Amygdala (tissue), 56 donors: ENCODE measurements around the gene TXNL1.
A peak's percentile ranks its signal among the peaks of the same experiment; 100 is the strongest.

ENCODE experiments used
- DNase-seq, 56 donors: peaks; one replicate each; lab custom pipeline; 2025; lab: John Stamatoyannopoulos, UW

The TXNL1 gene

DNA sequence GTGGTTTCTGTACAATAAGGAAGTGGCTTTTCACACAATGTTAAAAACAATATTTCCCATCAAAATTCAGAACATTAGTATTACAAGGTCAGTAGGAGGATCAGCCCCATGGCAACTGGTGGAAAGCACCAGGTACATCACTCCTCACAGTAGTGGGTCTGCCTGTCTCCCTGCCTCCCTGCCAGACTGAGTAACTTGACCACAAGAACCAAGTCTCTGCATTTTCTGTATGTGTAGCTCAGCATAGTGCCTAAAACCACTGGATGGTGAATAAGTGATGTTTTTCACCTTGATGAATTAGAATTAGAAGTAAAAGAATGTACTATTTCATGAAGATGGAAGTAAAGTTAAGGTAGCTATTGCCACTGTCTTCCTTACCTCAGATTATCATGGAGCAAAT lies 8.7 kb upstream of the TXNL1 start:
- DNase-seq: no peak

GRCh38 chr18:56645415-56646016 lies 7.1 kb upstream of the TXNL1 start:
- DNase-seq: no peak

- no peak for DNase-seq
Measured at GRCh38 chr18:56643381-56643780, 5.0 kb upstream of the TXNL1 start.

GRCh38 chr18:56641714-56642337 lies 3.4 kb upstream of the TXNL1 start:
- no peak for DNase-seq

GRCh38 chr18:56639571-56639970 lies 1.2 kb upstream of the TXNL1 start:
- DNase-seq: no peak

DNA sequence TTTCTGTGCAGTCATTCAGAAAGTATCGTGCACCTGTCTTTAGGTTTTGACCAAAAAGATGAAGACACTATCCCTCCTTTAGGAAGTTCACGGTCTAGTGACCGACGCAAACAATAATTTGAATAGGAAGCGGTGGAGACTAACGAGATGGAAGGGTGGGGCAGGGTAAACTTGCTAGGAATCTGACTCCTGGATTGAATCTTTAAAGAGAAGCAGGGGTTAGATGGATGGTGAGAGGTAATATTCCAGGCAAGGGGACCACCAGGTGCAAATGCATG lies 651 bp upstream of the TXNL1 start:
- peak in 1 of 56 donors; percentile 16 for DNase-seq

- DNase-seq: peak in 8 of 56 donors; percentile 27 to 54 (median 45)
Measured at GRCh38 chr18:56637711-56638231, 621 bp downstream of the TXNL1 start.

DNA sequence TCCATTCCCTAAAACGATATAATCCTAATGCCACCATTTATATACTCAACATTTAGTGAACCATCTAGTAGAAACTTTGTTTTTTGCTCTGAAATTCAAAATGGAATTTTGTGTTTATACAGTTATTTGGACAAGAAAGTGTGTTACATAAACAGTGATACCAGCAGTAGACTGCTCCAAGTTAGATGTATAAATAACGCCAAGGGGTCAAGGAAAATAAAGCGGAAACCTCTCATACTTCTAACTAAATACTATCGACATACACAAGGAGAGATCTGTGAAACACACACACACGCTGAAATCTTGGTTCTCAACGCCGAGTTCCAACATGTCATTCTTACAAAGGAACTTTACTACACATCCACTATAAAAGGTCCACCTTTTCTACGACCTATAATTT lies 1.2 kb downstream of the TXNL1 start:
- DNase-seq: no peak

DNA sequence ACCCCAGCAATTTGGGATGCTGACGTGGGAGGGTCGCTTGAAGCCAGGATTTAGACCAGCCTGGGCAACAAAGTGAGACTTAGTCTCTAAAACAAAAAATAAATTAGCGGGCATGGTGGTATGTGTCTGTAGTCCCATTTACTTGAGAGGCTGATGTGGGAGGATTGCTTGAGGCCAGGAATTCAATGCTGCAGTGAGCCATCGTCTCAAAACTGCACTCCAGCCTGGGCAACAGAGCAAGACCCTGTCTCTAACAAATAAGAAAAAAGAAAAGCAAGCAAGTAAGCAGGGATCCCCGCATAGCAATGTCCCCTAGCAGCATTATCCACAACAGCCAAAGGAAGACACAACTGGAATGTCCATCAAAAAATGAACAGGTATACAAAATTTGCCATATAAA lies 3.4 kb downstream of the TXNL1 start:
- no peak for DNase-seq

GRCh38 chr18:56632070-56633022 lies 6.0 kb downstream of the TXNL1 start:
- DNase-seq: no peak

GRCh38 chr18:56627991-56628390 lies 10.4 kb downstream of the TXNL1 start:
- no peak for DNase-seq

DNA sequence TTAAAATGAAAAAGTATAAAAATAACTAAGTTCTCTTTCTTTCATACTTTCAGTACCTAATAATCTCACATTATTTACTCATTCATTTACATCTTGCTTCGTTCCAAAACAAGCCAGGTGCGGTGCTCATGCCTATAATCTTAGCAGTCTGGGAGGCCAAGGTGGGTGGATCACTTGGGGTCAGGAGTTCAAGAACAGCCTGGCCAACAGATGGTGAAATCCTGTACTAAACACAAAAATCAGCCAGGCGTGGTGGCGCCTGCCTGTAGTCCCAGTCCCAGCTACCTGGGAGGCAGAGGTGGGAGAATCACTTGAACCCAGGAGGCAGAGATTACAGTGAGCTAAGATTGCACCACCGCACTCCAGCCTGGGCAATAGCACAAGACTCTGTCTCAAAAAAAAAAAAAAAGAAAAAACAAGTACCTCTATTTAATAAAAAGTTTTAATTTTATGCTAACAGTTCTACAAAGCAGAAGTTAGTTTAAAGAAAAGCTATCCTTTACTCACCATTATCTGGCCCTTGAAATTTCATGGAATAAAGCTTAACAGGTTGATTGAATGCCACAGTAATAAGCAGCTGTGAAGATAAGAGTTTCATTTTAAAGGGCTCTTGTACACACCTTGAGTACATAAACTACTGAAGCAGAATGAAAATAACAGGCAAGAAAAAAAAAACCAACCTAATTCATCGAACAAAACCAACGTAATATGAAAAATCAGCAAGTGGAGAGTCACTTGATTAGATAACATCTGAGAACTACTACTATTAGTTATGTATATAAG lies 22.5 kb downstream of the TXNL1 start:
- DNase-seq: no peak

- DNase-seq: no peak
Measured at GRCh38 chr18:56606618-56607017, 31.8 kb downstream of the TXNL1 start.

- DNase-seq: no peak
Measured at GRCh38 chr18:56598422-56598821, 40.0 kb downstream of the TXNL1 start.

DNA sequence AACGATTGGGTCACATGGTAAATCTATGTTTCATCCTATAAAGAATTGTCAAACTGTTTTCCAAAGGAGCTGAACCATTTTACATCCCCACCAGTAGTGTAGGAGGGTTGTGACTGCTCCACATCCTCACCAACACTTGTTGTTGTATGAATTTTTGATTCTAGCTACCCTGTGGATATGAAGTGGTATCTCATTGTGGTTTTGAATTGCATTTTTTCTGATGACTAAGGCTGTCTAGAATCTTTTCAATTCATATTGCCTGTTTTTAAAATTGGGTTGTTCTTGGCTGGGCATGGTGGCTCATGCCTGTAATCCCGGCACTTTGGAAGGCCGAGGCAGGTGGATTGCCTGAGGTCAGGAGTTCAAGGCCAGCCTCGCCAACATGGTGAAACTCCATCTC lies 44.5 kb downstream of the TXNL1 start:
- no peak for DNase-seq

GRCh38 chr18:56580026-56580425 lies 58.4 kb downstream of the TXNL1 start:
- DNase-seq: no peak

DNA sequence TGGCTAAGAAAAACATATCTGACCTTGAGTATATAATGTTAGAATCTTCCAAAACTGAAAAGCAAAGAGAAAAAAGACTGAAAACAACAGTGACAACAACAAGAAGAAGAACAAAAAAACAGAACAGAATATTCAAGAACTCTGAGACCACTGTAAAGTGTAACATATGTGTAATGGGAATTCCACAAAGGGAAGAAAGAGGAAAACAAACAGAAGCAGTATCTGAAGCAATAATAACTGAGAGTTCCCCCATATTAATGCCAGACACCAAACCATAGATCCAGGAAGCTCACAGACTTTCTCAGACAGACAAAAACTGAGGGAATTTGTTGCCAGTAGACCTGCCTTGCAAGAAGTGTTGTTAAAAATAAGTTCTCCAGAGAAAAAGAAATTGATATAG lies 58.9 kb downstream of the TXNL1 start:
- DNase-seq: no peak

- DNase-seq: peak in 3 of 56 donors; percentile 7 to 19 (median 11)
Measured at GRCh38 chr18:56576826-56577573, 61.4 kb downstream of the TXNL1 start.

DNA sequence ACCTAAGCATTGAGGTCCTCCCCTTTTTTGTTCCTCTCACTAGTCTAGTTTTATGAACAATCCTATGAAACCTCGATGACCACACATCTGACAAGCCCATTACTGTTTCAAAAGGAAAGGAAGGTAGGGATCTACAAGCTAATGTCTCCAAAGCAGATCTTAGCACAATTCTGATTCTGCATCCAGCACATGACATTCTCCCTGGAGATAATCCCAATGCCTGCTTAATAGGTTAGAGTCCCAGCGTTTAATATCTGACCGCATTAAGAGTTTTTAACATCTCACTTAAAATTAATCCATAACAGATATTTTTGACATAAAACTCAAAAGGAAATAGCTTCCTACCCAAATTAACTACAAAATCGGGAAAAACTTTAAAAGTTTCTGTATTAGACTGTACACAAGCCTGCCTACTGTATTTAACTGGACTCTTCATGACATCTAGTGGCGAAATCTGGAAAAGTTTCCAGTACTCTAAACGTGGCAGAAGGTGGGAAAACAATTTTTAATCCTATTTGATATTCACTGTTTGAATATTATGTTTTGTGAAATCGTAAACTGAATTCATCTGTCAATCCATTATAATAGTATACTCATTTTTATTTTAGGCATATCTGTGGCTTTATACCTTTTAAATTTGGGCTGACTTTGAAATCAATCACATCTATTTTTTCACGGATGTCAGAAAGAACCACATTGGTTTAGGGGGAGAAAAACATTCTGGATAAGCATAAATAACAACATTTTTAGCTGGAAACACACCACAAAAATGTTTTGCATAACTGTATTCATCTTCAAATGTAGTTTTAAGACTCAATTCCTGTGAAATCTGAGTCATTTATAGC lies 62.4 kb downstream of the TXNL1 start:
- peak in 3 of 56 donors; percentile 8 to 36 (median 20) for DNase-seq
